H1 (cell line): ENCODE results near the gene NPNT. TPM values are rescaled to one million over a fixed set of nuclear protein-coding genes. Genes with fewer than 3 reads are reported as not detected.

Experiments
- CTCF ChIA-PET: fragments of 300-600 bp; sonication (Branson Sonifier 250); formaldehyde crosslinking; loops from one replicate; lab custom pipeline; 2021; ENCODE audit not compliant: partially characterized antibody; lab: Charles Lee
- POLR2A ChIA-PET: fragments of 300-600 bp; sonication (Branson Sonifier 250); formaldehyde crosslinking; loops from one replicate; lab custom pipeline; 2021; ENCODE audit warnings: inconsistent platforms; ENCODE audit not compliant: partially characterized antibody; lab: Charles Lee
- DNase-seq, 2 experiments: peaks; one replicate each; pipeline versions ENCODE4 v3.0.0 to v3.0.0-alpha.2; 2010 to 2022; ENCODE audit warnings: low spot score in 2 of 2, low read depth in 1 of 2, mixed read lengths in 1 of 2
- FAIRE-seq: peaks from 2 replicates; lab custom pipeline; 2011; peaks lifted over from hg19 to GRCh38; lab: Jason Lieb, UNC
- H2AFZ ChIP-seq: 2 replicates; pipeline ENCODE4 v1.8.1; 2012; ENCODE audit warnings: low read length, inconsistent platforms
- H2AK5ac ChIP-seq: 2 replicates; pipeline ENCODE4 v1.6.1; 2013; ENCODE audit warnings: low read depth, low read length
- H2BK120ac ChIP-seq: replicated peaks from 2 replicates; pipeline ENCODE3; 2013; ENCODE audit warnings: low read depth, low read length, inconsistent platforms
- H2BK12ac ChIP-seq: 2 replicates; pipeline ENCODE4 v1.6.1; 2013; ENCODE audit warnings: low read depth, low read length
- H2BK15ac ChIP-seq: 2 replicates; pipeline ENCODE4 v1.6.1; 2013; ENCODE audit warnings: low read length
- H2BK20ac ChIP-seq: 2 replicates; pipeline ENCODE4 v1.6.1; 2013; ENCODE audit warnings: low read length
- H2BK5ac ChIP-seq: 2 replicates; pipeline ENCODE4 v1.6.1; 2013; ENCODE audit warnings: low read depth, low read length
- H3K14ac ChIP-seq: 2 replicates; pipeline ENCODE4 v1.6.1; 2013; ENCODE audit warnings: inconsistent platforms; ENCODE audit not compliant: insufficient read length
- H3K18ac ChIP-seq: 2 replicates; pipeline ENCODE4 v1.6.1; 2013; ENCODE audit warnings: low read length; ENCODE audit errors: extremely low read depth
- H3K23ac ChIP-seq: 2 replicates; pipeline ENCODE4 v1.6.1; 2013; ENCODE audit warnings: inconsistent platforms; ENCODE audit not compliant: insufficient read length
- H3K23me2 ChIP-seq: 2 replicates; pipeline ENCODE4 v1.6.1; 2013; ENCODE audit warnings: low read depth, low read length
- H3K27ac ChIP-seq: 2 replicates; pipeline ENCODE4 v1.6.1; 2011; ENCODE audit warnings: low read depth, low read length, inconsistent platforms
- H3K27me3 ChIP-seq, 4 experiments: replicated peaks in 1 of 4; 1 replicate in 1 of 4; 2 replicates in 3 of 4; pipeline versions ENCODE4 v1.6.1 to v1.8.1; 2011 to 2013; ENCODE audit warnings: low read length in 3 of 4, mild to moderate bottlenecking in 3 of 4, inconsistent platforms in 2 of 4, mixed read lengths in 2 of 4, moderate library complexity in 1 of 4; ENCODE audit not compliant: control insufficient read depth in 3 of 4, insufficient read depth in 3 of 4; ENCODE audit errors: extremely low read depth in 1 of 4
- H3K36me3 ChIP-seq, 4 experiments: 2 replicates each; pipeline versions ENCODE4 v1.6.1 to v1.8.1; 2011 to 2013; ENCODE audit warnings: mild to moderate bottlenecking in 4 of 4, low read length in 3 of 4, moderate library complexity in 2 of 4, control low read depth in 1 of 4, inconsistent platforms in 1 of 4; ENCODE audit not compliant: insufficient read depth in 4 of 4, control insufficient read depth in 2 of 4
- H3K4ac ChIP-seq: replicated peaks from 2 replicates; pipeline ENCODE3; 2013; ENCODE audit warnings: low read length, low read depth, mixed read lengths, inconsistent platforms; ENCODE audit not compliant: insufficient read length
- H3K4me1 ChIP-seq, 4 experiments: replicated peaks in 1 of 4; 1 replicate in 1 of 4; 2 replicates in 3 of 4; pipeline versions ENCODE4 v1.6.1 to v1.8.1; 2011 to 2013; ENCODE audit warnings: low read length in 3 of 4, inconsistent platforms in 2 of 4, mixed read lengths in 1 of 4; ENCODE audit not compliant: insufficient read depth in 4 of 4, control insufficient read depth in 3 of 4
- H3K4me2 ChIP-seq, 2 experiments: 2 replicates each; pipeline versions ENCODE4 v1.6.1 to v1.8.1; 2011 to 2013; ENCODE audit warnings: low read depth in 2 of 2, low read length in 2 of 2, control low read depth in 1 of 2, inconsistent platforms in 1 of 2, mild to moderate bottlenecking in 1 of 2; ENCODE audit not compliant: insufficient read depth in 1 of 2
- H3K4me3 ChIP-seq, 4 experiments: fragments of 200-600, 300-600 bp in 1 of 4; sonication (generic), shearing (Covaris generic), sonication (Bioruptor Twin) in 1 of 4; 2 replicates each; pipeline versions ENCODE4 v1.5.1 to v1.8.1; 2011 to 2016; ENCODE audit warnings: low read length in 4 of 4, low read depth in 3 of 4, control low read depth in 2 of 4, inconsistent platforms in 2 of 4, mild to moderate bottlenecking in 2 of 4, mixed read lengths in 1 of 4, moderate library complexity in 1 of 4; ENCODE audit not compliant: insufficient read depth in 2 of 4; ENCODE audit errors: extremely low read depth in 1 of 4
- H3K56ac ChIP-seq: replicated peaks from 2 replicates; pipeline ENCODE3; 2013; ENCODE audit warnings: low read depth, mild to moderate bottlenecking, mixed read lengths, low read length, inconsistent platforms; ENCODE audit not compliant: insufficient read length
- H3K79me1 ChIP-seq: 2 replicates; pipeline ENCODE4 v1.6.1; 2013; ENCODE audit warnings: low read depth, low read length, control low read depth
- H3K79me2 ChIP-seq, 2 experiments: 2 replicates each; pipeline versions ENCODE4 v1.6.1 to v1.8.1; 2012 to 2013; ENCODE audit warnings: low read length in 2 of 2, mild to moderate bottlenecking in 2 of 2, inconsistent platforms in 1 of 2; ENCODE audit not compliant: insufficient read depth in 2 of 2, control insufficient read depth in 1 of 2
- H3K9ac ChIP-seq, 4 experiments: replicated peaks in 1 of 4; 1 replicate in 1 of 4; 2 replicates in 3 of 4; pipeline versions ENCODE4 v1.6.1 to v1.8.1; 2011 to 2013; ENCODE audit warnings: low read depth in 3 of 4, low read length in 3 of 4, control low read depth in 2 of 4, mild to moderate bottlenecking in 2 of 4, moderate library complexity in 2 of 4, inconsistent platforms in 1 of 4; ENCODE audit errors: extremely low read depth in 1 of 4
- H3K9me3 ChIP-seq, 2 experiments: 2 replicates each; pipeline versions ENCODE4 v1.6.1 to v1.8.1; 2012 to 2013; ENCODE audit warnings: mild to moderate bottlenecking in 2 of 2, moderate library complexity in 2 of 2, control low read depth in 1 of 2, inconsistent platforms in 1 of 2, low read depth in 1 of 2, low read length in 1 of 2, mixed read lengths in 1 of 2; ENCODE audit not compliant: insufficient read depth in 2 of 2
- H4K20me1 ChIP-seq, 2 experiments: replicated peaks in 1 of 2; 2 replicates each; pipeline versions ENCODE3 to v1.8.1; 2011 to 2013; ENCODE audit warnings: inconsistent platforms in 2 of 2, low read length in 2 of 2, mild to moderate bottlenecking in 1 of 2; ENCODE audit not compliant: insufficient read depth in 2 of 2, control insufficient read depth in 1 of 2
- H4K5ac ChIP-seq: 2 replicates; pipeline ENCODE4 v1.6.1; 2013; ENCODE audit warnings: low read length, low read depth, mixed read lengths, inconsistent platforms; ENCODE audit not compliant: insufficient read length
- H4K8ac ChIP-seq: 2 replicates; pipeline ENCODE4 v1.8.0; 2013; ENCODE audit warnings: mild to moderate bottlenecking, moderate library complexity, low read length, inconsistent platforms; ENCODE audit not compliant: insufficient read depth; ENCODE audit errors: extremely low read depth
- H4K91ac ChIP-seq: replicated peaks from 2 replicates; pipeline ENCODE3; 2013; ENCODE audit warnings: low read length, mixed read lengths, inconsistent platforms; ENCODE audit not compliant: insufficient read length
- SRF ChIP-seq: IDR thresholded peaks from 2 replicates; pipeline ENCODE4 v1.6.1; 2011; ENCODE audit warnings: mild to moderate bottlenecking, low read depth, low read length, moderate library complexity
- TCF12 ChIP-seq: IDR thresholded peaks from 2 replicates; pipeline ENCODE4 v1.6.1; 2011; ENCODE audit warnings: low read depth, mild to moderate bottlenecking, low read length
- WGBS, 2 experiments: shearing (Covaris generic) in 1 of 2; methylation state at CpG; one replicate each; pipeline versions ENCODE4 v1.1.6 to v1.1.7; 2013 to 2015; ENCODE audit warnings: low lambda C conversion rate in 2 of 2, mixed read lengths in 2 of 2, inconsistent platforms in 1 of 2, low coverage in 1 of 2, missing lambda C conversion rate in 1 of 2; ENCODE audit not compliant: insufficient replicate concordance in 2 of 2, insufficient coverage in 1 of 2, insufficient read length in 1 of 2; ENCODE audit errors: extremely low coverage in 1 of 2, missing lambda C conversion rate in 1 of 2; 5-methylcytosine and 5-hydroxymethylcytosine counted together
- polyA plus RNA-seq, 7 experiments: library from polyadenylated mRNA; depleted of rRNA in 3 of 7; stranded (reverse) in 5 of 7; unstranded in 2 of 7; fragments of >200 nt in 5 of 7; fragments of 200-250 nt in 2 of 7; gene quantifications; 1 replicate in 5 of 7; 2 replicates in 1 of 7; 4 replicates in 1 of 7; pipeline versions ENCODE4 v1.2.1 to v1.2.3, GENCODE V29; 2011 to 2013; ENCODE audit warnings: missing spikeins in 2 of 7, mixed read lengths in 2 of 7
- total RNA-seq: library from RNA; stranded (reverse); fragmentation: NEBNext Ultra II Directional; extraction: Animal tissue kit (Norgen Biotek cat#: 25700); gene quantifications from 2 replicates; pipeline ENCODE4 v1.2.1, GENCODE V29; 2021
- TF ChIP-seq, protein P1 (sequence below): IDR thresholded peaks from 2 replicates; pipeline ENCODE4 v1.6.1; 2012; ENCODE audit warnings: inconsistent platforms
- TF ChIP-seq, protein P2 (sequence below): IDR thresholded peaks from 2 replicates; pipeline ENCODE4 v1.6.1; 2011; ENCODE audit warnings: low read depth, mild to moderate bottlenecking, low read length; ENCODE audit not compliant: insufficient read depth

The NPNT gene
- total and polyA plus RNA-seq, 2 of the 8 experiments (the other 6 are each of a cell fraction or from before 2014, with no cell fraction given): 0.24 to 0.97 TPM

DNA sequence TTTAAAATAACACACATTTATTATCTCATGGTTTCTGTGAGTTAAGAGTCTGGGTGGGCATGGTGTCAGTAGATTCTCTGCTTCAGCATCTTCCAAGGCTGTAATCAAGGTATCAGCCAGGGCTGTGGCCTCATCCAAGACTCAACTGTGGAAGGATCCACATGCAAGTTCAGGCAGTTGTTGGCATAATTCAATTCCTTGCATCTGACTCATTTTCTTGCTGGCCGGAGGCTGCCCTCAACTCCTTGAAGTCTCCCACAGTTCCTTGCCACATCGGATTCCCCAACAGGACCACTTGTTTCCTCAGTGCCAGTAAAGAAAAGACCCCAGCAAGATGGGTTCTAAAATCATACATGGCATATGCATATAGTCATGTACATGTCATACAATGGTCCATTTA lies 93.4 kb downstream of the NPNT start:
- WGBS, 2 experiments: 50% methylated on average over 2 of the region's 2 CpGs; no CpG with 5 or more reads in 1 of the 2 experiments
- no peaks in the 10 kb centered on the region for H3K79me2 ChIP-seq
- CTCF ChIA-PET: interaction anchor here (1.0 kb wide), 1 partner anchor 46 kb away, joined by 3 read pairs; no protein-coding TSS in a partner anchor

More for the DNA sequence above, 93.4 kb downstream of the NPNT start:
- peaks cover 3 to 6% of the 10 kb centered on the region in 2 experiments; a peak in 2 of 4 replicates for H3K9me3 ChIP-seq
- H3K27ac ChIP-seq: no peak overlapping the region
- DNase-seq (no peak), FAIRE-seq (no peak)
- no peak overlapping the region for H2BK12ac ChIP-seq
- H3K18ac ChIP-seq: no peak overlapping the region
- POLR2A ChIA-PET: no interaction called here
- no peaks in the 10 kb centered on the region for H3K79me1 ChIP-seq
- no peak overlapping the region for H3K9ac ChIP-seq
- H3K23me2 ChIP-seq: no peaks in the 10 kb centered on the region
- no peak overlapping the region for H3K56ac ChIP-seq
- H4K5ac ChIP-seq: no peak overlapping the region
- H2AFZ ChIP-seq: no peak overlapping the region
- no peak overlapping the region for H4K8ac ChIP-seq
- H2BK5ac ChIP-seq: no peak overlapping the region
- H3K4me3 ChIP-seq: no peak overlapping the region
- H3K4ac ChIP-seq: no peak overlapping the region
- H3K4me1 ChIP-seq: peaks cover 0 to 2% (median 0%) of the 10 kb centered on the region in 4 experiments; a peak in 1 of 7 replicates
- no peak overlapping the region for H2AK5ac ChIP-seq
- H2BK120ac ChIP-seq: no peak overlapping the region
- H3K27me3 ChIP-seq: no peaks in the 10 kb centered on the region
- H3K23ac ChIP-seq: no peak overlapping the region
- H4K20me1 ChIP-seq: no peaks in the 10 kb centered on the region
- H4K91ac ChIP-seq: no peak overlapping the region
- H3K4me2 ChIP-seq: no peak overlapping the region
- TF ChIP-seq TCF12 (no peak), SRF (no peak)
- TF ChIP-seq, protein P1, sequence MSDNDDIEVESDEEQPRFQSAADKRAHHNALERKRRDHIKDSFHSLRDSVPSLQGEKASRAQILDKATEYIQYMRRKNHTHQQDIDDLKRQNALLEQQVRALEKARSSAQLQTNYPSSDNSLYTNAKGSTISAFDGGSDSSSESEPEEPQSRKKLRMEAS: no peak
- TF ChIP-seq, protein P2, sequence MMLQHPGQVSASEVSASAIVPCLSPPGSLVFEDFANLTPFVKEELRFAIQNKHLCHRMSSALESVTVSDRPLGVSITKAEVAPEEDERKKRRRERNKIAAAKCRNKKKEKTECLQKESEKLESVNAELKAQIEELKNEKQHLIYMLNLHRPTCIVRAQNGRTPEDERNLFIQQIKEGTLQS: no peak
- H2BK15ac ChIP-seq: no peak overlapping the region
- no peak overlapping the region for H2BK20ac ChIP-seq
- H3K36me3 ChIP-seq: no peaks in the 10 kb centered on the region
- no peak overlapping the region for H3K14ac ChIP-seq
